NB4 (cell line): Measurements from ENCODE around the gene MGLL.

ENCODE experiments used
- DNase-seq: peaks from one replicate; pipeline ENCODE4 v3.0.0; 2010; ENCODE audit warnings: low read depth
- H3K4me3 ChIP-seq: one replicate; pipeline ENCODE4 v1.5.1; 2011; ENCODE audit warnings: mild to moderate bottlenecking, low read depth, low read length, moderate library complexity
- MYC ChIP-seq: IDR thresholded peaks from 2 replicates; pipeline ENCODE4 v1.6.1; 2011; ENCODE audit warnings: low read depth, low read length
- POLR2A ChIP-seq: IDR thresholded peaks from 2 replicates; pipeline ENCODE4 v1.6.1; 2011; ENCODE audit warnings: mild to moderate bottlenecking; ENCODE audit not compliant: insufficient read length; ENCODE audit errors: extremely low read depth
- TF ChIP-seq, protein P1 (sequence below): IDR thresholded peaks from 2 replicates; pipeline ENCODE4 v1.6.1; 2011; ENCODE audit warnings: low read depth, low read length
- TF ChIP-seq, protein P2 (sequence below): IDR thresholded peaks from one replicate; pipeline ENCODE4 v1.5.1; 2012; ENCODE audit warnings: low read depth, low read length

MGLL gene

DNA sequence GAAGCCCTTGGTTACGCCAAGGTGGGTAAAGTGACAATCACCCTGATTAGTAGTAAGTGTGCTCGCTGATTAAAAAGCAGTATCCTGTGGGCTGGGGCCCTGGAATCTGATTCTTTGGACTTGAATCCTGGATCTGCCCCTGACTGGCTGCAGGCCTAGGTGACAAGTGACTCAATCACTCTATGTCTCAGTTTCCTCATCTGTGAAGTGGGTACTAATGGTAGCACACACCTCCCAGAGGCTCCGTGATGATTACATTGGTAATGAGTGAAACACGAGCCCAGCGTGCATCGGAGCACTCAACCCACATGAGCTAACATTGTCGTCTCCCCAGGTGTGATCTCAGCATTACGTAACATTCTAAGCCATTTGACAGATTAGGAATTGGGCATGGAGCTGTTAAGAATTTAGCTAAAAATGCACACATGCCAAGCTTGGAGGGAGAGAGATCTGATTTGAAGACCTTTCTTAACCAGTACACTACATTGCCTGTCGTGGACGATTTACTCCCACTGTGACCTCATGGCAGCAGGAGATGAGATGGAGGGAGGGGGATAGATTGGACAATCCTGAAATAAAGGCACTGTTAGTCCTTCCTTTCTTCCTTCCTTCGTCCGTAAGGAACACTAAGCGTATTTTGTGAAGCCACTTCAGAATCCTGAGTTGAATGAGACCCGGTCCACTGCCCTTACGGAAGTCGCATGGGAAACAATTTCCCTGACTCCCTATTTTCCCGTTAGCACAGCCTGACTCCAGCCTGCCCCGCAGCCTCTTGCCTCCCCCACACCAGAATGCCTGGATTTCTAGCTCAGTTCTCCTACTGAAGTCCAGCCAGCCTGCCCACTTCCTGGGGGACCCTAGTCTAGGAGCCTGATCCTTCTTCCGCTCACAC is 32.1 kb downstream of the MGLL start:
- TF ChIP-seq, protein P1, sequence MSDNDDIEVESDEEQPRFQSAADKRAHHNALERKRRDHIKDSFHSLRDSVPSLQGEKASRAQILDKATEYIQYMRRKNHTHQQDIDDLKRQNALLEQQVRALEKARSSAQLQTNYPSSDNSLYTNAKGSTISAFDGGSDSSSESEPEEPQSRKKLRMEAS: no peak
- no peak overlapping the region for H3K4me3 ChIP-seq
- no peak for DNase-seq

DNA sequence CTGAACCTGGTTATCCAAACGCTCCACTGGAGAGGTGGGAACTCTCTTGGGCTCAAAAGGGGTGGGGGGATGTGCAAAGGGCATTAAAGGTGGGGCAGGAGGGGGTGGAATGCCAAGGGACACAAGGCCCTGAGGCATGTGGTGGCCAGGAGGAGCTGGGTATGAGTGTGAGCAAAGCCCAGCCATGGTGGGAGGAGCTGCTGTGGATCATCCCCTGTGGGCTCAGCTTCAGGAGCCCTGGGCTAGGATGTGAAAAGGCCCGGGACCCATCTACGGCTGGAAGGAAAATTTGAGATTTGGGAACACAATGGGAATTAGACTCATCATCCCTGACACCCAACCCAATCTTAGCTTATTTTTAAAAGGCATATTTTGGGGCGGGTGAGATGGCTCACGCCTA is 33.3 kb downstream of the MGLL start:
- H3K4me3 ChIP-seq: no peak overlapping the region
- TF ChIP-seq, protein P1: no peak
- TF ChIP-seq, protein P2, sequence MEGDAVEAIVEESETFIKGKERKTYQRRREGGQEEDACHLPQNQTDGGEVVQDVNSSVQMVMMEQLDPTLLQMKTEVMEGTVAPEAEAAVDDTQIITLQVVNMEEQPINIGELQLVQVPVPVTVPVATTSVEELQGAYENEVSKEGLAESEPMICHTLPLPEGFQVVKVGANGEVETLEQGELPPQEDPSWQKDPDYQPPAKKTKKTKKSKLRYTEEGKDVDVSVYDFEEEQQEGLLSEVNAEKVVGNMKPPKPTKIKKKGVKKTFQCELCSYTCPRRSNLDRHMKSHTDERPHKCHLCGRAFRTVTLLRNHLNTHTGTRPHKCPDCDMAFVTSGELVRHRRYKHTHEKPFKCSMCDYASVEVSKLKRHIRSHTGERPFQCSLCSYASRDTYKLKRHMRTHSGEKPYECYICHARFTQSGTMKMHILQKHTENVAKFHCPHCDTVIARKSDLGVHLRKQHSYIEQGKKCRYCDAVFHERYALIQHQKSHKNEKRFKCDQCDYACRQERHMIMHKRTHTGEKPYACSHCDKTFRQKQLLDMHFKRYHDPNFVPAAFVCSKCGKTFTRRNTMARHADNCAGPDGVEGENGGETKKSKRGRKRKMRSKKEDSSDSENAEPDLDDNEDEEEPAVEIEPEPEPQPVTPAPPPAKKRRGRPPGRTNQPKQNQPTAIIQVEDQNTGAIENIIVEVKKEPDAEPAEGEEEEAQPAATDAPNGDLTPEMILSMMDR: no peak
- no peak for TF ChIP-seq MYC
- TF ChIP-seq POLR2A: no peak
- DNase-seq: no peak

DNA sequence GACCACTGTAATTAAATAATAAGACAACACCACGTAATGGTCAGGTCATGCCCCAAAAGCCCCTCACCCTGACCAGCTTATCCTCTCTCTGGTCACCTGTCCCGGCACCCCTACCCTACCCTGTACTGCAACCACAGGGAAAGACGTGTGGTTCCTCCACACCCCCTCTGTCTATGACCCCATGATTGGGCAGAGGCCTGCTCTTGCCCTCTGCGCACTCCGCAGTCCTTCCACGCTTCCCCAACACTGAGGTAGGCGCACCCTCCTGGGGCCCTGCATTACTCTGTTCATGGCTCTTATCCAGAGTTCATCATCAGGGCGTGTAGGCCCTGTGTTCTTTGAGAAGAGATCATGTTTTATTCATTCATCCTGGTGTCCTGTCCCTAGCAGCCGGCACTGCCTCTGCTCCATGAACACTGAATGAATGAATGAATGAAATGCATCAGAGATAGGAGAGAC is 33.8 kb downstream of the MGLL start:
- no peak for DNase-seq
- TF ChIP-seq MYC (no peak), POLR2A (no peak)
- TF ChIP-seq, protein P2: no peak
- TF ChIP-seq, protein P1: no peak
- no peak overlapping the region for H3K4me3 ChIP-seq

DNA sequence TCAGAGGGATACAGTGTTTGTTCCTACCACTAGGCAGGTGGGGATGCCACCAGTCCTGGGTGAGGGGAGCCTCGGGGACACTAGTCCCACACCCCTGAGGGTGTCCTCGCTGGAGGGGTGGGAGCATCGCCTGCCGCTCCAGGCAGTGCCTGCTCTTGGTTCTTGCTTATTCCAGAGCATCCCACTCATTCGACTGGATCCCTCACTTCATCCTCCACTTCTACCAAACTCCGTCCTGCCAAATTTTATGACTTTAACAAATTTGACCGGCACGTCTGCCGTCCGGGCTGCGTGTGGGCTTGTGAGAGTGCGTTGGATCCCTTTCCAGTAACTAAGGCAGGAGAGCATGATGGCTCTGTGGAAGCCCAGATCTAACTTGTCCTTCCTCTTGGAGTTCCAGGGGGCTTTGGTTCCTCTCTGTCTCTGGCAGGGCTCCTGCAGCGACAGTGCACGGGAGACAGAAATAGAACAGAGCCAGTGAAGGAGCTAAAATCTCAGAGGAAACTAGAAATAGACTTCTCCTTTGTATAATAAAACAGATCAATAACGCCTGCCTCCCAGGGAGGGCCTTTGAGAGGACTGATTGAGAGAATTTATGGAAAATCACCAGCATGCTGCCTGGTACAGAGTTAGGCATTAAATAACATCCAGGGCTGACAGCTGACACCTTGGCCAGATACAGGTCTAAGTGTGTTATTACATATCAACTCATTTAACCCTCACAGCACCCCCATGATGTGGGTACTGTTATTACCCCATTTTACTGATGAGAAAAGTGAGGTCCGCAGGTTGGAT is 34.5 kb downstream of the MGLL start:
- no peak for DNase-seq
- no peak overlapping the region for H3K4me3 ChIP-seq
- no peak for TF ChIP-seq POLR2A
- TF ChIP-seq, protein P1: no peak
- no peak for TF ChIP-seq MYC
- TF ChIP-seq, protein P2: no peak

DNA sequence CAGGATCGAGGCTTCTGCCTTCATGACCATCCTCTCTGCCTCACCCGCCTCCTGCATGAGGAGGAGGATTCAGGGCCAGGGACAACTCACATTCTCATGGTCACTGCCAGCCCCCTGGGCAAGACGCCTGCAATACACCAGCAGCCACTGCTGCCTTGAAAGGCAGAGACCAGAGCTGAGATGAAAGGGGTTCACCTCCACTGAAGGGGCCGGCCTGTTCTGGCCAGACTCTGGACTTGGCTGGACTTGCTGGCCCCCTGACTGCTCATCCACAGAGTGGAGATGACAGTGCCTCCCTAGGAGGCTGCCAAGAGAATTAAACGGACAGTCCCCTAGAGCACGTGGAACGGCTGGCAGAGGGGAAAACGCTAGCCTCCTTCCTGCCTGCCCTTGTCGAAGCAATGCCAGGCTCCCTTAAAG is 35.2 kb downstream of the MGLL start:
- TF ChIP-seq MYC: no peak
- no peak for TF ChIP-seq POLR2A
- TF ChIP-seq, protein P1: no peak
- TF ChIP-seq, protein P2: no peak
- H3K4me3 ChIP-seq: no peak overlapping the region
- DNase-seq: no peak
